Memory B cell (primary cell): Measurements from ENCODE around the gene ZNF19.

ENCODE experiments used
- ATAC-seq: fragments of 150-1000 bp; cut with Tn5 transposase; 2 replicates; pipeline ENCODE4 v1.10.0; 2021; ENCODE audit warnings: low read depth, mild to moderate bottlenecking, moderate library complexity
- DNase-seq, 2 donors: peaks; one replicate each; pipeline ENCODE4 v3.0.0; 2022; ENCODE audit warnings: low spot score in 2 of 2
- H3K27ac Mint-ChIP-seq: one replicate; pipeline ENCODE4 v1.8.0; 2022; ENCODE audit warnings: mild to moderate bottlenecking, moderate library complexity, mixed read lengths
- H3K27me3 Mint-ChIP-seq: one replicate; pipeline ENCODE4 v1.8.0; 2022; ENCODE audit warnings: mixed read lengths
- H3K36me3 Mint-ChIP-seq: one replicate; pipeline ENCODE4 v1.8.0; 2022; ENCODE audit warnings: mild to moderate bottlenecking, mixed read lengths
- H3K4me1 Mint-ChIP-seq: one replicate; pipeline ENCODE4 v1.8.0; 2022; ENCODE audit warnings: mixed read lengths
- H3K4me3 Mint-ChIP-seq: one replicate; pipeline ENCODE4 v1.8.0; 2022; ENCODE audit warnings: mild to moderate bottlenecking, moderate library complexity, mixed read lengths
- H3K9me3 Mint-ChIP-seq: one replicate; pipeline ENCODE4 v1.8.0; 2022; ENCODE audit warnings: mixed read lengths

Gene ZNF19

GRCh38 chr16:71443714-71444113 is 45.4 kb downstream of the ZNF19 start:
- Mint-ChIP-seq H3K9me3 (peaks cover 9% of the 10 kb centered on the region), H3K4me1 (no peaks in the 10 kb centered on the region), H3K4me3 (no peak overlapping the region), H3K27ac (no peak overlapping the region), H3K36me3 (peaks cover 10% of the 10 kb centered on the region), H3K27me3 (peaks cover 4% of the 10 kb centered on the region)
- ATAC-seq (no peak), DNase-seq (no peak)

GRCh38 chr16:71442051-71442440 is 47.1 kb downstream of the ZNF19 start, which contains the start of gene TLE7:
Gene TLE7 (minus strand): TSS chr16:71442054. CDS start chr16:71433324, 8,730 bp downstream.
- peaks cover 6% of the 10 kb centered on the region for H3K9me3 Mint-ChIP-seq
- no peaks in the 10 kb centered on the region for H3K4me1 Mint-ChIP-seq
- no peak within 1 kb of the TSS for H3K27ac Mint-ChIP-seq
- no peaks in the 10 kb centered on the region for H3K36me3 Mint-ChIP-seq
- ATAC-seq = no peak
- peaks cover 10% of the 10 kb centered on the region for H3K27me3 Mint-ChIP-seq
- no peak for DNase-seq
- no peak within 1 kb of the TSS for H3K4me3 Mint-ChIP-seq

GRCh38 chr16:71441348-71442050 is 47.6 kb downstream of the ZNF19 start:
- Mint-ChIP-seq H3K4me3 (no peak overlapping the region), H3K27ac (no peak overlapping the region), H3K9me3 (peaks cover 6% of the 10 kb centered on the region), H3K36me3 (no peaks in the 10 kb centered on the region), H3K4me1 (no peaks in the 10 kb centered on the region), H3K27me3 (peaks cover 10% of the 10 kb centered on the region)
- no peak for ATAC-seq
- DNase-seq = no peak

GRCh38 chr16:71440669-71441347 is 48.3 kb downstream of the ZNF19 start:
- DNase-seq = no peak
- no peak for ATAC-seq
- Mint-ChIP-seq H3K36me3 (no peaks in the 10 kb centered on the region), H3K27me3 (peaks cover 10% of the 10 kb centered on the region), H3K27ac (no peak overlapping the region), H3K9me3 (peaks cover 6% of the 10 kb centered on the region), H3K4me3 (no peak overlapping the region), H3K4me1 (no peaks in the 10 kb centered on the region)

- H3K4me1 Mint-ChIP-seq = no peaks in the 10 kb centered on the region
- H3K27me3 Mint-ChIP-seq = peaks cover 10% of the 10 kb centered on the region
- no peak overlapping the region for H3K27ac Mint-ChIP-seq
- H3K36me3 Mint-ChIP-seq = no peaks in the 10 kb centered on the region
- peaks cover 6% of the 10 kb centered on the region for H3K9me3 Mint-ChIP-seq
- no peak for DNase-seq
- H3K4me3 Mint-ChIP-seq = no peak overlapping the region
- ATAC-seq = no peak
These were observed 49.6 kb downstream of the ZNF19 start for GRCh38 chr16:71439523-71439922.

- Mint-ChIP-seq H3K9me3 (peaks cover 2% of the 10 kb centered on the region), H3K4me3 (no peak overlapping the region), H3K36me3 (no peaks in the 10 kb centered on the region), H3K4me1 (no peaks in the 10 kb centered on the region), H3K27me3 (peaks cover 13% of the 10 kb centered on the region), H3K27ac (no peak overlapping the region)
- ATAC-seq = no peak
- DNase-seq = no peak
These were observed 52.7 kb downstream of the ZNF19 start for GRCh38 chr16:71436473-71436872.

GRCh38 chr16:71432906-71433305 is 56.2 kb downstream of the ZNF19 start:
- H3K9me3 Mint-ChIP-seq = peaks cover 6% of the 10 kb centered on the region
- no peak for DNase-seq

GRCh38 chr16:71431991-71432390 is 57.1 kb downstream of the ZNF19 start:
- H3K9me3 Mint-ChIP-seq = peaks cover 6% of the 10 kb centered on the region
- H3K4me1 Mint-ChIP-seq = no peaks in the 10 kb centered on the region
- DNase-seq (no peak), ATAC-seq (no peak)
- peaks cover 2% of the 10 kb centered on the region for H3K36me3 Mint-ChIP-seq
- H3K27ac Mint-ChIP-seq = no peak overlapping the region
- H3K27me3 Mint-ChIP-seq = peaks cover 11% of the 10 kb centered on the region
- H3K4me3 Mint-ChIP-seq = no peak overlapping the region

More at GRCh38 chr16:71432906-71433305, 56.2 kb downstream of the ZNF19 start:
- peaks cover 2% of the 10 kb centered on the region for H3K36me3 Mint-ChIP-seq
- ATAC-seq = no peak
- H3K4me3 Mint-ChIP-seq = no peak overlapping the region
- no peak overlapping the region for H3K27ac Mint-ChIP-seq
- peaks cover 14% of the 10 kb centered on the region for H3K27me3 Mint-ChIP-seq
- no peaks in the 10 kb centered on the region for H3K4me1 Mint-ChIP-seq

GRCh38 chr16:71431176-71431575 is 57.9 kb downstream of the ZNF19 start:
- H3K9me3 Mint-ChIP-seq = peaks cover 6% of the 10 kb centered on the region
- H3K27ac Mint-ChIP-seq = no peak overlapping the region
- H3K4me3 Mint-ChIP-seq = no peak overlapping the region
- DNase-seq (no peak), ATAC-seq (no peak)
- peaks cover 2% of the 10 kb centered on the region for H3K36me3 Mint-ChIP-seq
- peaks cover 15% of the 10 kb centered on the region for H3K27me3 Mint-ChIP-seq
- peaks cover 5% of the 10 kb centered on the region for H3K4me1 Mint-ChIP-seq

GRCh38 chr16:71430744-71431143 is 58.4 kb downstream of the ZNF19 start:
- H3K4me1 Mint-ChIP-seq = peaks cover 9% of the 10 kb centered on the region
- DNase-seq (no peak), ATAC-seq (no peak)
- peaks cover 2% of the 10 kb centered on the region for H3K36me3 Mint-ChIP-seq
- H3K4me3 Mint-ChIP-seq = no peak overlapping the region
- H3K27me3 Mint-ChIP-seq = peaks cover 19% of the 10 kb centered on the region
- peaks cover 6% of the 10 kb centered on the region for H3K9me3 Mint-ChIP-seq
- no peak overlapping the region for H3K27ac Mint-ChIP-seq

GRCh38 chr16:71429581-71429980 is 59.5 kb downstream of the ZNF19 start:
- Mint-ChIP-seq H3K27ac (no peak overlapping the region), H3K9me3 (peaks cover 6% of the 10 kb centered on the region), H3K36me3 (peaks cover 2% of the 10 kb centered on the region), H3K4me3 (no peak overlapping the region), H3K4me1 (peaks cover 9% of the 10 kb centered on the region), H3K27me3 (peaks cover 25% of the 10 kb centered on the region)
- ATAC-seq (no peak), DNase-seq (no peak)

GRCh38 chr16:71428883-71429282 is 60.2 kb downstream of the ZNF19 start:
- Mint-ChIP-seq H3K27me3 (peaks cover 29% of the 10 kb centered on the region), H3K27ac (no peak overlapping the region), H3K4me3 (no peak overlapping the region), H3K9me3 (peaks cover 6% of the 10 kb centered on the region), H3K4me1 (peaks cover 9% of the 10 kb centered on the region), H3K36me3 (peaks cover 2% of the 10 kb centered on the region)
- DNase-seq (no peak), ATAC-seq (no peak)

- H3K36me3 Mint-ChIP-seq = peaks cover 2% of the 10 kb centered on the region
- ATAC-seq = no peak
- H3K27ac Mint-ChIP-seq = no peak overlapping the region
- peaks cover 9% of the 10 kb centered on the region for H3K4me1 Mint-ChIP-seq
- peaks cover 30% of the 10 kb centered on the region for H3K27me3 Mint-ChIP-seq
- no peak for DNase-seq
- peaks cover 6% of the 10 kb centered on the region for H3K9me3 Mint-ChIP-seq
- H3K4me3 Mint-ChIP-seq = no peak overlapping the region
These were observed 60.7 kb downstream of the ZNF19 start for GRCh38 chr16:71428385-71428784.

GRCh38 chr16:71426880-71427615 is 62.1 kb downstream of the ZNF19 start:
- H3K4me3 Mint-ChIP-seq = no peak overlapping the region
- H3K36me3 Mint-ChIP-seq = peaks cover 2% of the 10 kb centered on the region
- peaks cover 9% of the 10 kb centered on the region for H3K4me1 Mint-ChIP-seq
- peaks cover 6% of the 10 kb centered on the region for H3K9me3 Mint-ChIP-seq
- H3K27ac Mint-ChIP-seq = no peak overlapping the region
- peaks cover 28% of the 10 kb centered on the region for H3K27me3 Mint-ChIP-seq
- ATAC-seq = no peak
- DNase-seq = no peak
